A673 (cell line): ENCODE measurements around the gene ADAM10.

Experiments used
- EZH2 ChIP-seq: fragments of 200-600 bp; sonication (generic); IDR thresholded peaks from 2 replicates; pipeline ENCODE4 v1.6.1; 2017; ENCODE audit warnings: borderline replicate concordance, low read depth, mild to moderate bottlenecking, mixed read lengths, antibody characterized with exemption, low read length; ENCODE audit not compliant: poor library complexity, severe bottlenecking
- TF ChIP-seq, protein P1 (sequence below): fragments of 300-800, 200-600 bp; sonication (generic); conservative IDR thresholded peaks from 2 replicates; pipeline ENCODE4 v1.5.1; 2017; ENCODE audit warnings: low read depth, mild to moderate bottlenecking, antibody characterized with exemption, low read length, moderate library complexity, mixed read lengths

DNA sequence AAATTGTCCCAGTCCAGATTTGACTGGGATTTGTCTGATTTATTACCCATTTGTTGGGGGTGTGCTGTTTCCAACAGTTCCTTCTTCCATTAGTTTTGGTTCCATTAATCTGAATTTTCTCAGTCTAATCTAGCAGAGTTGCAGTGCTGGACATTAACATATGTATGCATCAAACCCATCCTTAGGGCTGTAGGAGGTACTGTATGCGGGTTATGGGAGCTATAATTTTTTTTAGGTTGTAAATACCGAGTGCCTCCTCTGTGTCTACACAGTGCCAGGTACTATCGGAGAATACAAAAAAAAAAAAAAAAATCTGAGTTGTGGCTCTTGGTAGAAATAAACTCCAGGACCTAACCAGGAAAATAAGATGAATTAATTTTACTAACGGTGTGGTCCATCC lies 183.9 kb downstream of the ADAM10 start:
- TF ChIP-seq, protein P1, sequence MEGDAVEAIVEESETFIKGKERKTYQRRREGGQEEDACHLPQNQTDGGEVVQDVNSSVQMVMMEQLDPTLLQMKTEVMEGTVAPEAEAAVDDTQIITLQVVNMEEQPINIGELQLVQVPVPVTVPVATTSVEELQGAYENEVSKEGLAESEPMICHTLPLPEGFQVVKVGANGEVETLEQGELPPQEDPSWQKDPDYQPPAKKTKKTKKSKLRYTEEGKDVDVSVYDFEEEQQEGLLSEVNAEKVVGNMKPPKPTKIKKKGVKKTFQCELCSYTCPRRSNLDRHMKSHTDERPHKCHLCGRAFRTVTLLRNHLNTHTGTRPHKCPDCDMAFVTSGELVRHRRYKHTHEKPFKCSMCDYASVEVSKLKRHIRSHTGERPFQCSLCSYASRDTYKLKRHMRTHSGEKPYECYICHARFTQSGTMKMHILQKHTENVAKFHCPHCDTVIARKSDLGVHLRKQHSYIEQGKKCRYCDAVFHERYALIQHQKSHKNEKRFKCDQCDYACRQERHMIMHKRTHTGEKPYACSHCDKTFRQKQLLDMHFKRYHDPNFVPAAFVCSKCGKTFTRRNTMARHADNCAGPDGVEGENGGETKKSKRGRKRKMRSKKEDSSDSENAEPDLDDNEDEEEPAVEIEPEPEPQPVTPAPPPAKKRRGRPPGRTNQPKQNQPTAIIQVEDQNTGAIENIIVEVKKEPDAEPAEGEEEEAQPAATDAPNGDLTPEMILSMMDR, result no peak
- TF ChIP-seq EZH2, result no peak
